ENCODE measurements around the gene SYS1. TPM values are rescaled to one million over a fixed set of nuclear protein-coding genes. Genes with fewer than 3 reads are reported as not detected.

Gene SYS1
- total RNA-seq, 8 experiments from 2014 or later, result 17.3 to 49.8 (median 21.9) TPM

- Histone ChIP-seq H3K27ac (no peak overlapping the region), H3K4me1 (replicated peaks in 1 of 2) (peaks cover 4 to 9% of the 10 kb centered on the region in 2 donors), H3K4me3 (peak overlapping the region; percentile 76 to 96 (median 86))
- ATAC-seq (replicated peaks in 6 of 8), result no peak
- in situ Hi-C loops (cut with MboI; ENCODE audit: low pct_unique_long_range_greater_than_20kb in 2 of 9, low sequenced_read_pairs in 9 of 9, unreplicated experiment in 9 of 9), result no loop called here
- 50 to 100% (median 85%) methylated on average over 1 to 2 of the region's 2 CpGs; no CpG with 5 or more reads in 1 of the 10 experiments for WGBS, 10 experiments
Observed at GRCh38 chr20:45416917-45417316, 54.0 kb downstream of the SYS1 start.

Other genes starting within 250 kb of the SYS1 start
- under 1 TPM in 4 of 8 experiments, not detected in 4; 0.29 to 0.66 (median 0.36) TPM for gene WFDC5, start 248.0 kb upstream of the SYS1 start, total RNA-seq
- not detected for gene WFDC12, start 238.7 kb upstream of the SYS1 start, total RNA-seq
- 100 to 1,000 TPM in 1 of 8 experiments, 10 to 100 TPM in 1, not detected in 6; 46.2 to 312 TPM for gene PI3, start 188.3 kb upstream of the SYS1 start, total RNA-seq
- gene SEMG1, start 156.1 kb upstream of the SYS1 start, total RNA-seq, result under 1 TPM in 1 of 8 experiments, not detected in 7; 0.05 TPM
- under 1 TPM in 4 of 8 experiments, not detected in 4; 0.05 to 0.20 (median 0.11) TPM for gene SEMG2, start 141.8 kb upstream of the SYS1 start, total RNA-seq
- 1,000 to 10,000 TPM in 1 of 8 experiments, 10 to 100 TPM in 1, 1 to 10 TPM in 1, under 1 TPM in 1, not detected in 4; 0.57 to 2,950 (median 22.8) TPM for gene SLPI, start 108.6 kb upstream of the SYS1 start, total RNA-seq
- gene RBPJL, start 56.3 kb upstream of the SYS1 start, total RNA-seq, result under 1 TPM in 1 of 8 experiments, not detected in 7; 0.62 TPM
- gene MATN4, start 54.9 kb upstream of the SYS1 start, total RNA-seq, result under 1 TPM in 4 of 8 experiments, not detected in 4; 0.08 to 0.31 (median 0.20) TPM
- 10 to 100 TPM in 4 of 8 experiments, 1 to 10 TPM in 4; 1.6 to 94.9 (median 13.3) TPM for gene SDC4, start 14.7 kb upstream of the SYS1 start, total RNA-seq
- gene TP53TG5, start 15.2 kb downstream of the SYS1 start, total RNA-seq, result 1 to 10 TPM in 6 of 8 experiments, under 1 TPM in 2; 0.81 to 1.8 (median 1.3) TPM
- 10 to 100 TPM in 5 of 8 experiments, 1 to 10 TPM in 3; 4.8 to 35.4 (median 11.8) TPM for gene DBNDD2, start 45.1 kb downstream of the SYS1 start, total RNA-seq
- gene PIGT, start 53.0 kb downstream of the SYS1 start, total RNA-seq, result 100 to 1,000 TPM in 1 of 8 experiments, 10 to 100 TPM in 7; 29.9 to 134 (median 58.8) TPM
- 10 to 100 TPM in 1 of 8 experiments, 1 to 10 TPM in 6, not detected in 1; 1.2 to 10.0 (median 2.6) TPM for gene WFDC2, start 106.6 kb downstream of the SYS1 start, total RNA-seq
- not detected for gene SPINT3, start 152.5 kb downstream of the SYS1 start, total RNA-seq
- gene WFDC6, start 176.3 kb downstream of the SYS1 start, total RNA-seq, result not detected
- 1 to 10 TPM in 1 of 8 experiments, under 1 TPM in 5, not detected in 2; 0.27 to 1.1 (median 0.57) TPM for gene EPPIN, start 184.2 kb downstream of the SYS1 start, total RNA-seq
- not detected for gene WFDC8, start 216.1 kb downstream of the SYS1 start, total RNA-seq